Hypothalamus (tissue), 51 donors: ENCODE data around the gene NT5DC3.

Experiments used
- DNase-seq, 51 donors: peaks; one replicate each; lab custom pipeline; 2025; lab: John Stamatoyannopoulos, UW

NT5DC3 gene

DNA sequence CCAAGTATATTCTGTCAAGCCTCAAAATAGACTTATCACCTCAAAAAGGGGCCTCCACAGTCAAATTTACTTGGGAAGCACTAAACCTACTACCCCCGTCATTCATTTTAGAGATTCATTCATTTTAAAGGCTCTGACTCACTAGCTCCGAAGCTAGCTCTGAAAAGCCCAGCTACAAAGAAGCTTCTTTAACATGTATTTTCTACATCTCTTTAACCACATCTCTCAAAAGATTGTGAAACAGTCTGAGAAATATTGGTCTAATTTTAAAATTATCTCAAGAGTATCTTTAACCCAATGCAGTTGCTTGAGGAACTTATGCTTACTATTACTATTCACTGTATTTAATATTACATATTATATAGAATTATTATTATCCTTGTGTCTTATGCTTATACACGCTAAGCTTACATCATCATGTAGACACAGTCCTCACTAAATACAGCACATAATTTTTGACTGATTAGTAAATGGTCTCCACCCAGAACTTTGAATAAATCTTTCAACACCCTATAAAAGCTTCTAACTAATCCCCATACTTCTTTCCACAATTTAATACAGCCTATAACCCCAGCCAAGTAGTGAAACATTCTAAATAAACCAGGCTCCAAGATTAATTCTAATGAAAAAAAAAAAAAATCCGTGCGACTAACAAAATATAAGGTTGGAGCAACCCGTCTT lies 7.8 kb downstream of the NT5DC3 start:
- no peak for DNase-seq

DNA sequence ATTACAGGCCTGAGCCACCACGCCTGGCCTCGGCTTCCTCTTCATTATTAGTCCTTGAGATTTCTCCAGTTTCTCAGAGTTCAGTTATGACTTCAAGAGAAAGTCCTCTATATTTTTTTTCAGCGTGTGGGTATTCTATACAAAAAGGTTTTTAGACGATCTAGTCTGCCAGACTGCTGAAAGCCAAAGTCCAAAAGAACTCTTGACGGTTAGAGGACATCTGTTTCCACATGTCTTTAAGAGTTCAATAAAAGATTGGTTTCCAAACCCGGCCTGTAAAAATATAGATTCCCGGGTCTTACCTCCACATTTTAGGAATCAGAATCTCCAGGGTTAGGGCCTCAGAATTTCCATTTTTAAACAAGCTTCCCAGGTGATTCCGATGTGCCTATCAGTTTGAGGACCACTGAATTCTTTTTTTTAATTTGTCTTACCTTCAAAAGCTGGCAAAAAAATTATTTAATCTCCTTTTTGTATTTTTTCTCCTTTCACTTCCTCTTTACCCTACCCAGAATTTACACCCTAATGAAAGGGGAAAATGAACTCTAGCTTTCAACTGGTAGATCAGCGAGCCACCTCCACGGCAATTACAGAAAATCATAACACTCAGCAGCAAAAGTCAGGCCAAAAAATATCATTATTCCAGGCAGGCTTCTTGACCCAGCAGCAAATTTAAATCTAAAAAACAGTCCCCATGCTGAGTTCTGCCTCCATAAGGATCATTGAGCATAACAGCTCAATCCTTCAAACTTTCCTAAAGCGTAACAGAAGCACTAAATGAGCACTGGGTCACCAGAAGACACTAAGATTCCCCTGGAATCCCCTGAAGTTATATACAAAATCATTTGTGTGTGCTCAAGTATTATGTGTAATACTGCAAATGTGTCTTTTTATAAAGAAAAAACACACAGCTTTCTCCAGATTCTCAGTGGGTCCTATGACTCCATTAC lies 8.7 kb downstream of the NT5DC3 start:
- DNase-seq, result no peak

DNA sequence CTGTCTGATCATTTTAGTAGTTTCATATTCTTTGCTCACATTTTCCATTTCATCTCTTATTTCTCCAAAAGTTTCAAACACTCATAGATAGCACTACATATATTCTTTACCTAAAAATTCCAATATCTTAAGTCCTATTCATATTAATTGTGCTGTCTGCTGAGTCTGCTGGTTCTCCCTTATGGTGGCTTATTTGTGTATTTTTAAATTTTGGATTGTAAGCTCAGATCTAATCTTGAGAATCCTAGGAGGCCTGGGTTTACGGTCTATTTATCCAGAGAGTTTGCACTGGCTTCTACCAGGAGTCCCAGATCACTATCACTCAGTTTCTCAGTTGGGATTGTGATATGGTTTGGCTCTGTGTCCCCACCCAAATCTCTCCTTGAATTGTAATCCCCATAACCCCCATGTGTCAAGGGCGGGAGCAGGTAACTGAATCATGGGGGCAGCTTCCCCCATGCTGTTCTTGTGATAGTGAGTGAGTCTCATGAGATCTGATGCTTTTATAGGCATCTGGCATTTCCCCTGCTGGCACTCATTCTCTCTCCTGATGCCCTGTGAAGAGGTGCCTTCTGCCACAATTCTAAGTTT lies 10.2 kb downstream of the NT5DC3 start:
- DNase-seq, result no peak

DNA sequence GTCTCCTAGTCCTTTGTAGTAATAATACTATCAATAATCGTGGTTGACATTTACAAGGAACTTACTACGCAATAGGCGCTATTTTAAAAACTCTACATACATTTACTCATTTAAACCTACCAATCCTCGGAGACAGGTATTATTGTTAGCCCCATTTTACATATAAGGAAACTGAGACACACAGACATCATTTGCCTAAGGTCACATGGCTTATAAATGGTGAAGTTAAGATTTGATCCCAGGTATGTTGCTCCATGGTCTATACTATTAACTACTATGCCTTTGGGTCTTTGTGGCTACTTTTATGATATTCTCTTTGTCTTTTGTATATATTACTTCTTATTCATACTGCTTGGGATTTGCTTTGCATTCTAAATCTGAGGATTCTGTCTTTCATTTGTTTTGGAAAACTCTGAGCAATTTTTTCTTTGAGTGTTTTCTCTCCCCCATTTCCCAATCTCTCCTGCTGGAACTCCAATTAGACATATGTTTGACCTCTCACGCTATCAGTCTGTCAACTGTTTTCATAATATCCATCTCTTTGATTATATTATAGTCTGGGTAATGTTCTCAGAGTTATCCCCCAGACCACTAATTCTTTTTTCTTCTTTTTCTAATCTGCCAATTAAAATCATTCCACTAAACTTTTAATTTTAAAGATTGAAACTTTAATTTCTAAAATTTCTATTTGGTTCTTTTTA lies 10.9 kb downstream of the NT5DC3 start:
- DNase-seq, result no peak

DNA sequence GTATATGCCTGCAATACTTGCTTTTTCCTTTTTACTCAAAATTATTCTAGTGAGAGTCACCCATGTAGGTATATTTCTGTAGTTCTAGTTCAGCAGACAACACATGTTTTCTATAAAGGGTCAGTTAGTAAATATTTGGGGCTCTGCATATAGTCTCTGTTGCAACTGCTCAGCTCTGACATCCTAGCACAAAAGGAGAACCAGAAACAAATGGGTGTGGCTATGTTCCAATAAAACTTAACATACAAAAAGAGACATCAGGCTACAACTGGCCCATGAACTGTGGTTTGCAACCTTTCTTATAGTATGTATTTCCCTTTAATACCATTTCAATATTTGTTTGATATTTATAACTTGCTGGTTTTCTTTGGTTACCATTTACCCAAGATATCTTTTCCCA lies 11.9 kb downstream of the NT5DC3 start:
- no peak for DNase-seq

DNA sequence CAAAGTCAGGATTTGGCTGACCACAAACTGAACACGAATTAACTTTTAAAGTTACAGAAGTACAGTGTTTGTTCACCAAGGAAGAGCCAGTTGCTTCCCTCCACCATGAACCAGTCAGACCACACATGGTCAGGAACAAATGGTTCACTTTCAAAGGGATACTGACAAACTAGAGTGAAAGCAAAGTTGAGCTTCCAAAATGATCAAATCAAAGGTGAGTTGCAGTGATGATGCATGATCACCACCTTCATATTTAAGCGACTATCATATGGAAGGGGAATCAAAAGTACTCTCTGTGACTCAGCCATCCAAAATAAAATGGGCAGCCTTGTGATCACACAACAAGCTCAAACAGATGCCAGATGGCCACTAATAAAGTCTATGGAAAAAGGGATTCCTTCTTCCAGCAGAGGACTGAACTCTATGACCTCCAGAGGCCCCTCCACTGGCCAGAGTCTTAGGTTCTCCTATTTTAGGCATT lies 13.1 kb downstream of the NT5DC3 start:
- DNase-seq, result no peak

DNA sequence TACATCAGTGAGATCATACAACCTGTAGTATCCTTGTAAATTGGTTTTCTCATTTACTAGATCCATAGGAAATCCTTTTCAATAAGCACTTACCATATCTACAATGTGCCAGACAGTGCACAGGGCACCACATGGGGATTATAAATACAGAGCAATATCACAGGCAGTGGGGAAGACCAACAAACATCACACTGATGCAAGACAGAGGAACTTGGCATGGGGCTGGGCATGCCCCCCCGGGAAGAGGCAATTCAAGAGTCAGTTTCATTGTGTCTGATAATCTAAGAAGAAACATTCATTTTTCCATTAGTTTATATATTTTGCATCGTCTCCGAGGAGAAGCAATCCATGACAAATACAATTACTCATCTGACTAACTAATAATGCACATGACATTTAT lies 16.2 kb downstream of the NT5DC3 start:
- peak in 1 of 51 donors; percentile 7 for DNase-seq

DNA sequence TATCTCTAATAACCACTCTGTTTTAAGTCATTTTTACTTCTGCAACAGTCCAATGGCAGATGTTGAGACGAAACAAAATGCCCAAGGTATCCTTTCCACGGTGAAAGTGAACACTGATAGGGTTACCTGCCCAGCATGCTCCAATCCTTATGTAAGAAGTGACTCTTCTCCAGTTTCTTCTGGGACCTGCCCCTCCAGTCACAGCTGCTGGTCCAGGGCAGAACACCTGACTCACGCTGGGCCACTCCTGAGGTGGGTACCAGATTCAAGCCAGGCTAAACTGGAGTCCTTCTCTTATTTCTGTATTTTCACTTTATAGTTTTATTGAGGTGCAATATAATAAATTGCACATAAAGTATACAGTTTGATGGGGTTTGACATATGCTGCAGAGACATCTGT lies 16.7 kb downstream of the NT5DC3 start:
- no peak for DNase-seq

DNA sequence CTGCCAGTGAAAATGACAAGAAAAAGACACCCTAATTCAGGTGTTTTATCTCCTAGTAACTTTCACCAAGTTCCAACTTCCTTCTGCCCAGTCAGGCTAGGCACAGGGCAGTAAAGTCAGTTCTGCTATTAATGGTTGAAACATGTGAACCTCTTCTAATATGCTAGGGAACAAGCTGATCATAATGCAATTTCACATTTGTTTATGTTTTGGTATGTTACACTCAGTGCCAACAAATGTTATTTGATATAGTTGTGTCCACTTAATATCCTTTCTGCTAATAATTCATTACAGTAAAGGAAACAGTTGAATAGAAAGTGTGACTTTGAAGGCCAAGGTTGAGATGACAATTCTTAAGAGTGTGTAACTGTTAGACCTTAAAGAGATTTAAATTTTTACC lies 17.2 kb downstream of the NT5DC3 start:
- DNase-seq, result no peak

DNA sequence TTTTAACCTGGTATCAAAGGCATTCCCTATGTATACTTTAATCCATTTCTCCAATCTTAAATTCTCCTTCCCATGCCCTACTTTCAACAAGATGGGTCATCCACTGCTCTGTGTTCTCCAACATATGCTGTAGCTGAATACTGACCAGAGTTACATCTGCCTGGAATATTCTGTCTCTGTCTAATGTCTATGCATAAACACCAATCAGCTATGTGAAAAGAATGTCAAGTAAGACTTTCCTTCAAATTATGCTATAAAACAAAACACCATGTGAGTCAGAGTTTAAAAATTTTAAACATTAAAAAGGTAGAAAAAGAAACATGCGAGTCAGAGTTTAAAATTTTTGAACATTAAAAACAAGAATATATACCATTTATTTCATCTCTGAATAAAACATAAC lies 19.3 kb downstream of the NT5DC3 start:
- DNase-seq, result no peak

DNA sequence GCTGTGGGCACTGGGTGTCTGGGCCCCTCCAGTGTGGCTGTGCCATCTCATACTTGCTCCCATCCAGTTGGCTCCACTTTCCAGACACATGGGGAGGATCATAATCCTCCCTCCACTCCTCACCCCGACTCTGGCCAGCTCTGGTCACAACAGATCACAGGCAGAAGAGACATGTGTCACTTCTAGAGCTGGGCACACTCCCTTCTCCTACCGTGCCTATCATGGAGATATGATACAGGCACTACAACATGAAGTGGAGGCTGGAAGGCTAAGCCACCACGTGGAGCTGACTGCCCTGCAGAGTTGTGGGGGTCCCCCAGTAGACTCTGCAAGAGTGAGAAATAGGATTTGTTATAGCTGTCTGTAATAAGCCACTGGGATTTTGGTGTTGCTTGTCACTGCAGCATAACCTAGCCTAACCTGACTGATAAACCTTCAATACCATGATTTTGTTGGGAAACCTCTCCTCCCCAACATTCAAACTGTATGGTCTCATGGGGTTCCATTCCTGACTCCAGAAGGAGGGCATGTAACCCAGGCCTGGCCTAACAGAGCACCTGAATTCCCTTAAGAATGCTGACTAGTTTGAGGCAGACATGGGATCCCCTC lies 20.0 kb downstream of the NT5DC3 start:
- DNase-seq, result no peak

DNA sequence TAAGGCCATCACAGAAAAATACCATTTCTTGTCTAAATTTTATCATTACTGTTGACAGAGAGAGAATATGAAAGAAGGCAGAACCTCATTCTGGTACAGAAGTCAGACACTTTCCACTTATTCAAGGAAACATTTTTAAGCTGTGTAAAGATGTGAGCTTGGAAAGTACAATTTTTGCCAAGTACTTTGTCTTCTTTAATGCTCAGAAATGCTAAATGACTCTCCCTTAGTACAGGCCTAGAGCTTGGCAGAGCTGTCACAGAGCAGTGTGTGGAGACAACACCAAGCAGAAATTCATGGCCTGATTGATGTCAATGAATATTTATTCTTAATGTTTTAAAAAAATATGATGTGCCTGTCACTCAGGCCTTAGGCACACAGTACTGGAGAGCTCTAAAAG lies 20.7 kb downstream of the NT5DC3 start:
- DNase-seq, result no peak

DNA sequence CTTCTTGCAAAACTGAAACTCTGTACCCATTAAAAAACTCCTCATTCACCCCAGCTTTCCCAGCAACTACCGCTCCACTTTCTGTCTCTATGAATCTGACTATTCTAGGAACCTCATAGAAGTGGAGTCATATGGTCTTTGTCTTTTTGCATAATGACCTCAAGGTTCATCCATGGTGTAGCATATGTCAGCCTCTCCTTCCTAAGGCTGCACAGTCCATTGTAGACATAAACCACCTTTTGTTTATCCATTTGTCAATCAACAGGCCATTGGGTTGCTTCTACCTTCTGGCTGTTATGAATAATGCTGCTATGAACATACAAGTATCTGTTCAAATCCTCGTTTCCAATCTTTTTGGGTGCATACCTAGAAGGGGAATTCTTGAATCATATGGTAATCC lies 21.1 kb downstream of the NT5DC3 start:
- no peak for DNase-seq

DNA sequence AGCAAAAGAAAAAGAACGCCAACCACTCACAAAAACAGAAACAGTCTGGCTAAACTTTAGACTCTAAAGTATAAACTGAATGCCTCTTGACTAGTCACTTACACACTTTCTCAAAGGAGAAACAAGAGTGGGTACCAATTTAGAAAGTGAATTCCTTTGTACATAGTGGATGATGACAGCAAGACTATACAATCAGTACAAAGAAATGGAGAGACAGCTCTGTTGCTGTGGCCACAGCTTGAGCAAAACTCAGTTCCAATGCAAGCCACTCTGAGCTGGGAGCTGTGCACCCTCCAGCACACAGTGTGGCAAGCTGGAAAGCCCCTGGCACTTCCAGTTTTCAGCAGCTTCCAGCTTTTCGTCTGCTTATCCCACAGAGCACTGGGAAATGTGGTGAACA lies 21.7 kb downstream of the NT5DC3 start:
- no peak for DNase-seq

DNA sequence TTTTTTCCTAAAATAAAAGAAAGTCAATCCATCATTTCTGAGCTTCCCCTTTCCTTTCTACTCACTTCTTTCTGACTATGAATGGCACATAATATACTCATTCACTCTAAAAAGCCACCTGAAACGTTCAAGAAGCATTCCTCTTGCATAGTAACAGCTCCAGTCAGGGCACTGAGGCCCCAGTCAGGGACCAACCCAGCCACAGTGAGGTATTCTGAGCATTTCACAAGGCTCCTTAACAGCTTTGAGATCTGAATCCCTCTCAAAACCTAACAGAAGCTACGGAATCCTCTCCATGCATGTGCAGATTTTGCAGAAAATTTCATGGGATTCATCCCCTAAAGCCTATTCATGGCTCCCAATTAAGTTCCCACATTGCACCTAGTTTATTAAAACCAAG lies 23.2 kb downstream of the NT5DC3 start:
- no peak for DNase-seq

DNA sequence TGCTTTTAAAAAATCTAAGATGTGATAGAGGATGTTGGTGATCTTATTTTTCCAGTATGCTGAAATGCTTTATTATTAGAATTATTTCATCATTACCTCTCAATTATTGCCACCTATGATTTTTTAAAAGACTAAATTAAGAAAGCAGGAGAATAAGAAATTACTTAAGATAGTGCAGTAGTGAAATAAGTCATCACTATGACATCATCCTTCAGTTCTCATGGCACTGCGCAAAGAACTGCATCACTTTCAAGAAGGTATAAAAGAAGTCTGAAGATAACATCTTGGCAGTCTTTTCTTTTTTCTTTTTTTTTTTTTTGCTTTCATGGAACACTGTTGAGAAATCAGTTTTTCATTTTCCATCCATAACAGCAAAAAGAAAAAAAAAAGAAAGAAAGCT lies 24.4 kb downstream of the NT5DC3 start:
- no peak for DNase-seq

DNA sequence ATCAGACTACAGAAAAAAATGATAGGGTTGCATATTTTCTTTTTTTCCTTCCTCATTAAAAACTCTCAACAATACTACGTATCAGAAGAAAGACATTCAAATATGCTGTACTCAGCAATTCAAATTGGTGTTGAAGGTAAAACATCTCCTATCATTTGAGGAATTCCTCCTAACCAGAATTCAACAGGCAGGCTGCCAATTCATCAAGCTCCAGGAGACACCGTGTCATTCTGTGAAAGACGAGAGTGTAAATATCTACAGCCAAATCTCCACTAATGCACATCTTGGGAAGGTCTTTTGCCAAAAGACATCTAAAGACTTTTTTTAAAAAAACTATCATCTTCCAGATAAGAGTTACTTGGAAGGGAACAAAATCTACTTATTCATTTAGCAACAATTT lies 26.6 kb downstream of the NT5DC3 start:
- DNase-seq, result no peak

DNA sequence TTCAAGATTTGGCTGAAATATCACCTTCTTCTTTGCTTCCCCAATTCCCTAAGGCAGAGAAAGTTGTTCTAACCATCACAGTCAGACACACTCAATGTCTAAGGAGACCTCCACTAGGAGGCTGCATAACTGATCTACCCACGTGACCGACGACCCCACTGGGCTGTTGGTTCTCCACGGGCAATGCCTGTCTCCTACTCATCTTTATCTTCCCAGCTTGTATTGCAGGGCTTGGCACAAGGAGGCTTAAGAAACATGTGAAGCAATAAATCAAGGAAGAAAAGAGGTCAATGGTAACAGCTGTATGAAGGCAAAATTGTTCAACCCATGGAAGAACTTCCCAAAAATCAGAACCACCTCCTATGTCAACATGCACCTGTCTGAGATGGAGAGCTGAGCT lies 27.1 kb downstream of the NT5DC3 start:
- DNase-seq, result no peak

DNA sequence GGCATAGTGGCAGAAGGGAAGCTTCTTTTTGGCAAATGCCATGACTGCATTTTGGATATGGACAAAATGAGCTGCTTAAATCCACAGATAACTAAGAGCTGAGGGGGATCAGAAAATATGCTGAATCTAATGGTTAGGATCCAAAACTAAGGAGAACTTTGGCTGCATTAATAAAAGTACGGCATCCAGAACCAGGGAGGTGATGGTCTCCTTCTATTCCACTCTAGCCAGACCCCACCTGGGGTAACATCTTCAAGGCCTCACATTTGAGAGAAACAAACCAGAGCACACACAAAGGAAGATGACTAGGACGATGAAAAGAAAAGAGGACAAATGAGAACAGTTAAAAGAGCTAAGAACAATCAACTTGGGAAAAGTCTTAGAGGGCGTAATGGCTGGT lies 27.6 kb downstream of the NT5DC3 start:
- no peak for DNase-seq

DNA sequence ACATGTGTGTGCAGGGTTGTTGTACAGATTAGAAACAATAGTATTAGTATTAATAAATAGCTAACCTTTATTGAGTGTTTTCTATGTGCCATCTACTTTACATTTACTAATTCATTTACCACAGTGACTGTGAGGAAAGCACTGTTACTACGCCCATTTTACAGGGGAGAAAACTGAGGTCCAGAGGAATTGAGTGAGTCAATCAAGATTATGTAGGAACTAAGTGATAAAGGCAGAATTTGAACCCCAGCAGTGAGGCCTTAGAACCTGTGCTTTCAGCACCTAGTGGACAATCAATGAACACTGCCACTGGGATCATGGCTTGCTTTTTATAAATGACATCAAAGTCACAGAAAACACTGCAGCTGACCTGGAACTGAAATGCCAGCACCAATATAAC lies 28.2 kb downstream of the NT5DC3 start:
- no peak for DNase-seq

DNA sequence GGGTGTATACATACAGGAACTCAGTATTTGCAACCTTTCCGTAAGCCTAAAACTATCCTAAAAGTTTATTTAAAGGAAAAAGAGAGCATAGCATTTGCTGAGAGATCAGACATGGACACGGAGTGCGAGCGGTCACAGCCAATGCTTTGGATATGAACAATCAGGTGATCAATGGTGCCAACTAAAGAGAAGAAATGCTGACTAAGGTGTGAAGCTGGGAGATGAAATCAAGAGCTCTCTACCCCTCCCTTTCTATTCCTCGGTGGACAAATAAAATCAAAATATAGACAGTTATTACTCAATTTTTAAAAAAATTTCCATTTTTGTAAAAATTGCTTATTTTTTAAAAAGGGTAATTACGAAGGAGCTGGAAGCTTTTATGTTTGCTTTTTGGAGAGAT lies 29.2 kb downstream of the NT5DC3 start:
- DNase-seq, result no peak
